SW480 (cell line): Measurements from ENCODE around the gene USP4.
"Not testable (repeated sequence)": the region's sequence is repeated elsewhere in the genome, so short reads cannot be mapped to it uniquely, and the experiment has no call there.

Source experiments
- DNase-seq: peaks from one replicate; pipeline ENCODE4 v3.0.0-alpha.2; 2016; ENCODE audit warnings: low spot score

The USP4 gene

GRCh38 chr3:49339941-49340800, at the start of gene USP4:
Gene USP4, minus strand, starts transcription at chr3:49340053. Its CDS starts 29 bp downstream, at chr3:49340024.
- DNase-seq = peak; percentile 96

- no peak for DNase-seq
These were observed 49.4 kb upstream of the USP4 start for GRCh38 chr3:49389297-49389696.

DNA sequence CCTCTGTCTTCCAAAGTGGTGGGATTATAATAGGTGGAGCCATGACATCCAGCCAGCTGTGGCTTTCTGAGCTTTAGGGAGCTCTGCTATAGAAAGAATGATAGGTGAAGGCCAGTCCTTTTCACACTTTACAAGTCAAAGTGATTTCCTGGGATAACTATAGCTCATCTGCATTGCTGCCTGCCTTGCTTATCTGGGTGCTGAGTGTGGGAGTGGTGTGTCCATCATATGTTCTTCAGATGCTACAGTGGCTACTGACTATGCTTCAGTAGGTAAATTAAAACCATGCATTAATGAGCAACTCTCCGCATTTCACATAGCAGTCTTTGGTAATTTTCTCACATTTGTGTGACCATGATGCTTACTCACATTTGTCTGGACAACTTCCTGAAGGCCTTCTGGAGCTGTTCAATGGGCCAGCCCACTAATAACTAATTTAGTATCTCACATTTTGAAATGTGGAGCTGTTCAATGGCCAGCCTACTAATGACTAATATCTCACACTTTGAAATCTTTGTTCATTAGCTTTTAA, 48.5 kb upstream of the USP4 start:
- no peak for DNase-seq

DNA sequence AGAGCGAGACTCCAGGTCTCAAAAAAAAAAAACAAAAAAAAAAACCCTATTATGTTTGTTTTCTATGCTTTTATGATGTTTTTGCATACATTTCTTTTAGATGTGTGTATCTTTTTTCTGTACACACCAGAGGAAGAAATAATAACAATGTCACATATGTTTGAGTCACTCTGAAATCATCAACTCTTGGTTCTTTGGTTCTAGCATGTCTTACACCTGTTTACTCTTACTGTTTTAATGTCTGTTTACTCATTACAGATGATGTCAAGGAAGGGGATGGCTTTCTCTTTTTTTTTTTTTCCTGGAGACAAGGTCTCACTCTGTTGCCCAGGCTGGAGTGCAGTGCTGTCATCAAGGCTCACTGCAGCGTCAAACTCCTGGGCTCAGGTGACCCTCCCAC, 47.9 kb upstream of the USP4 start:
- no peak for DNase-seq

DNA sequence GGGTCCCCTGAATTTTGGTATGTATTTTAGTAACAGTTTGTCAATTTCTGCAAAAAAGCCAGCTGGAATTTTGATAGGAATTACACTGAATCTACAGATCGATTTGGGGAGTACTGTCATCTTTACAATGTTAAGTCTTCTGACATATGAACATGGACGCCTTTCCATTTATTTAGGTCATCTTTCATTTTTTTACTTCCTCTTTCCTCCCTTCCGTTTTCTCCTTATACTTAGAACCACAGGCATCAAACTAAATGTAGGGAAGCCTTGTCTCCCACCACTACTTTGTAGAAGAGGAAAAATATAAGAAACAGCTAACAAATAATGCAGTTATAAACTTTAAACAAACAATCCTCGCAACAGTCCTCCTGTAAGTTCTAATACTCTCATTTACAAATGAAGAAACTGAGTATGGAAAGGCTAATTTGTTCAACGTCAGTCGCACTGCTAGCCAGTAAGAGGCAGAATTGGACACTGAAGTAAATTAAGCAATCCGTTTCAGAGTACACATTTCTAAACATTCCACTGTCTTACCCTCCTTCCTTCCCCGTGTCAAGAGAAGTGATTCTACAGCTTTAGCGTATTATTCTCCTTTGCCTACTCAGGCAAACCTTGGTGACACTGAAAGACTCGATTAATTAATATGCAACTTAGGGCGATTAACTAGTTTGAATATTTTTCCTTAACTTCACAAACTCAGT, 46.4 kb upstream of the USP4 start:
- no peak for DNase-seq

DNA sequence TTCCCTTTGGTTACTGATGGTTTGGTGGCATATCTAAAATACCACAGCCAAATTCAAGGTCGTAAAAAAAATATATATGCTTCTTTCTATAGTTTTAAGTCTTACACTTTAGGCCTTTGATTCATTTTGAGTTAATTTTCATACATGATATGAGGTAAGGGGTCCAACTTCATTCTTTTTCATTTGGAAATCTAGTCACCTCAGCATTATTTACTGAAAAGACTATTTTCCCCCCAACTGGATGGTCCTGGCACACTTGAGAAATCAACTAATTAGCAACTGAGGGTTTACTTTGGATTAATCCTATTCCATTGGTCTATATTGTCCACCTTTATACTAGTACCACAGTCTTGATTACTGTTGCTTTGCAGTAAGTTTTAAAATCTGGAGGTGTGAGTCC, 45.8 kb upstream of the USP4 start:
- DNase-seq = no peak

DNA sequence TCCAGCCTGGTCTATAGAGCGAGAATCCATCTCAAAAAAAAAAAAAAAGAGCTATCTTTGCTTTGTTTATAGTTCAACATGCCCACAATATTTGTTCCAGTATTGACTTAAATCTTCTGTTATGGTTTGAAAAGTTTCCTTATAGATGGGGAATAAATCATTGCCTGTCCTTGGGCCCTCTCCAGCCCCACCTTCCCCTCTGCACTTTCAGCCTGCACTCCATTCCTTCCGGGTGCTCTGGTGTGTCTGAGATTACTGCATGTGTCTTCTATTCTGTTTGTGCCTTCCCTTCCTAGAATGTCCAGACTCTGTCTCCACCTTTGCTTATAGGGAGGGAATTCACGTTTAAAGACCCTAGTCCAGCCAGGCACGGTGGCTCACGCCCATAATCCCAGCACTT, 43.5 kb upstream of the USP4 start:
- DNase-seq = no peak

GRCh38 chr3:49378249-49378895, 38.5 kb upstream of the USP4 start:
- peak; percentile 33 for DNase-seq

DNA sequence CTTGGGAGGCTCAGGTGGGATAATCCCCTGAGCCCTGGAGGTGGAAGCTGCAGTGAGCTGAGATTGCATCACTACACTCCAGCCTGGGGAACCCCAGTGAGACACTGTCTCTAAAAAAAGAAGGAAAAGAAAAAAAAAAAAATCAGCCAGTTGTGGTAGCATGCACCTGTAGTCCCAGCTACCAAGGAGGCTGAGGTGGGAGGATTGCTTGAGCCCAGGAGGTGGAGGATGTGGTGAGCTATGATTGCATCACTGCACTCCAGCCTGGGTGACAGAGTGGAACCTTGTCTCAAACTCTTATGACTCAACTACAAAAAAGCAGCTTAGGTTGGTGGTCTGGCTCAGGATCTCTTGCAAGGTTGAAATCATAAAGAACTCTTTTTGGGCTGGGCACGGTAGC, 37.6 kb upstream of the USP4 start:
- DNase-seq = no peak

- DNase-seq = no peak
These were observed 32.1 kb upstream of the USP4 start for GRCh38 chr3:49371946-49372345.

DNA sequence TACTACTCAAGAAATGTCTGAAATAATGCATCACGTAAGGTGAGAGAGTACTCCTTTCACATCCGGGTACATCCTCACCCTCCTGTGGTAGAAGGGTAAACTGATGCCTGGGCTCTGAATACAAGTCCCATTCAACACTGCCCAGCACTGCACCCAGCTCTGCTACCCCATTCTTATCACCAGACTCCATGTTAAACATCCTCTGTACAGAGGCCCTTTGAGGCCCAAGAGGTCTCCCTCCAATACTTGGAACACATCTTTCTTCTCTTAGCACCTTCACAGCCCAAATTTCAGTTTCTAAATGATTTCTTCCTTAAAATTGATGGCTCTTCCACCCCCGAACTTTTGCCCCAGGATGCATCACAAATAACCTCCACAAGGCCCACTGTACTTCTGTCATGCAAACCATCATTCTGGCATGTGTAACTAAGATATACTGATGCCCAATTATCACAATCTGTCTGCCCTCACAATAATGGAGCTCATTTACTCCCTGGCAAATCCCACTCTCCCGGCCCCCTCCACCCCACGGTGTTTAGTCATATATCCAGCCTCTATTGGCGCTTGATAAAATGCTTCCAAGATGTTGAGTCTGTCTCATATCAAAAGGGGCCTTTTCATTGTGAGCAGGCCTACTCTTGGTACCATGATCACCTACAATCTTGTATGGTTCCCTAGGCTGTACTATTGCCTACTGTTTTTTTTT, 30.9 kb upstream of the USP4 start:
- DNase-seq = no peak

DNA sequence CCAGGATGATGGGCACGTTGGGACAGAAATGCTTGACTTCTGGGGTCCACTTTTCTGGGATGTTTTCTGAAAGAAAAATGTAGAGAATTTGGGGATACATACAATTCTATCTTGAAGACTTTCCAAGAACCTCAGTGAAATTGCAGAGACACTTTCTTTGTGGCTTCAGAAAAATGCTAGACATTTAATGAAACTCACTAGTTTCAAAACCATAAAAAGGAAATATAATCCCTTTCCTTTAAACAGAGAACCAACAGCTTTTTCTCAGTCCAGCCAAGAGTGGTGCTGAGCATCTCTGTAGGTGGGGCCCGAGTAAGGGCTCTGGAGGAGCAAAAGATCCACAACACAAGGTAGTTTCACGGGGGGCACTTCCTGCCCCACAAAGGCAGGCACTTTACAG, 22.7 kb upstream of the USP4 start:
- DNase-seq = no peak

GRCh38 chr3:49359623-49360022, 19.8 kb upstream of the USP4 start:
- no peak for DNase-seq

DNA sequence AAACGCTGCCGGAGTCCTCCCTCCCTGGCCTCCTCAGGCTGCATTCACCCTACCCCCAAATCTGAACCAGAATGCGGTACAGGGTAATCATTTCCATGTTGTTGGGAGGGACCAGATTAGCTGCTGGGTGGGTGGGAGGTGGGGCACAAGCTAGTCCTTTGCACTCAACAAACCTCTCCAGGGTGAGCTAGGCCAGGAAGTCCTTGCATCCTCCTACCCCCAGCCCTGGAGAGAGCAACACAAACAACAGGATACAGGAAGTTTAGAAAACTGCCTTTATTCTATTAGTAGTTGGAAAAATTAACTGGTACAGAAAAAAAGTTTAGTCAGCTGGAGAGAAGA, 19.0 kb upstream of the USP4 start:
- DNase-seq = no peak

- DNase-seq = peak; percentile 95
These were observed 18.5 kb upstream of the USP4 start, which contains the start of gene GPX1 for GRCh38 chr3:49358217-49358883. Gene GPX1, minus strand, starts transcription at chr3:49358353. Its CDS starts 75 bp downstream, at chr3:49358278.

GRCh38 chr3:49357443-49358216, 17.8 kb upstream of the USP4 start:
- DNase-seq = peak; percentile 77

DNA sequence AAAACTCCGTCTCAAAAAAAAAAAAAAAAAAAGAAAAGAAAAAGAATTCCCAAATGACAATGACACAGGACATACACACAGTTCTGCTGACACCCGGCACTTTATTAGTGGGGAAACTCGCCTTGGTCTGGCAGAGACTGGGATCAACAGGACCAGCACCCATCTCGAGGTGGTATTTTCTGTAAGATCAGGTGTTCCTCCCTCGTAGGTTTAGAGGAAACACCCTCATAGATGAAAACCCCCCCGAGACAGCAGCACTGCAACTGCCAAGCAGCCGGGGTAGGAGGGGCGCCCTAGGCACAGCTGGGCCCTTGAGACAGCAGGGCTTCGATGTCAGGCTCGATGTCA, 17.2 kb upstream of the USP4 start:
- not testable (repeated sequence) for DNase-seq

DNA sequence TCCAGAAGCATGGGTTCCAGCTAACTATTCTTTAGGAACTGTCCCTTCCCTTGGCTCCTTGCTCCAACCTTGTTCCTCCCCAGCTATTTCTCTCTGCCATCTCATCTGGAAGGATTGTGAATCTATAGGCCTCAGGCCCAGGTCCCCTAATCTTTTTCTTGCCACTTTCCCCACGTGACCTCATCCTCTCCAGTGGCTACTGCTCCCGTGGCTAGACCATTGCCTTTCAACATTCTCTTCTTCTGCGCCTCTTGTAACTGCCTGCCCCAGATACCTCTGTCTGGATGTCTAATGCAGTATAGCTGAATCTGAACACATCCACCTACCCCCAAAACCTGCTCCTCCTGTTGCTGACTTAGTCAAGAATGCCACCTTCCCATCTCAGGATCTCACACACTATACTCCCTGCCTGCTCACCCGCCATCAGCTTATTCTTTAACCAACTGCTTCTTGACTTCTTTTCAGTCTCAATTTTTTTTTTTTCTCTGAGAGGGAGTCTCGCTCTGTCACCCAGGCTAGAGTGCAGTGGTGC, 13.1 kb upstream of the USP4 start:
- no peak for DNase-seq

- DNase-seq = no peak
These were observed 12.4 kb upstream of the USP4 start for GRCh38 chr3:49352281-49352680.

DNA sequence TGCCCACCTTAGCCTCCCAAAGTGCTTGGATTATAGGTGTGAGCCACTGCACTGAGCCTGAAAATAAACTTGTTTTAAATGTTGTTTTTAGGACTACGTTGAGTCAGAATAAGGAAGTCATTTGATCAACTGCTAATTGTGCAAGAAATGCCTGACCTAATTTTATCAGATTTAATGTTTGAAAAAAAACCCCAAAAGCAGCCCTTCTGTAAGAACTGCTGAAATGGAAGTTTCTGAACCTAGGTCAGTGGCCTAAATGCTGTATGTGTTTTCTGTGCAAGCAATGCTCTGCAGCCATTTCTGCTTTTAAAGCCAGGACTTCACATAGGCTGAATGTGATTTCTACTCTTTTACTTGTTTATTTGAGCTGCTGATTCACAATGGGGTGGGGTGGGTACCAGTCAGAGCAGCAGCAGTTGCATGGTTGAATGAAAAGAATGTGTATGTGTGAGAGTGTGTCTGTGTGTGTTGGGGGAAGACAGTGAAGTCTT, 11.7 kb upstream of the USP4 start:
- DNase-seq = no peak
